Measurements from ENCODE around the gene RIPK1.
A peak's percentile ranks its signal among the peaks of the same experiment; 100 is the strongest.
"Not testable (repeated sequence)": the region's sequence is repeated elsewhere in the genome, so short reads cannot be mapped to it uniquely, and the experiment has no call there.

RIPK1 gene

GRCh38 chr6:3045777-3046176 is 22.5 kb upstream of the RIPK1 start:
- no peak for DNase-seq (ENCODE audit: low spot score)

GRCh38 chr6:3046295-3046694 is 22.0 kb upstream of the RIPK1 start:
- no peak for DNase-seq (ENCODE audit: low spot score)

- not testable (repeated sequence) for DNase-seq (ENCODE audit: low spot score)
These were observed 20.3 kb upstream of the RIPK1 start for GRCh38 chr6:3048009-3048408.

GRCh38 chr6:3052481-3053230 is 15.6 kb upstream of the RIPK1 start:
- no peak for DNase-seq (ENCODE audit: low spot score)

- DNase-seq (ENCODE audit: low spot score), result no peak
These were observed 15.1 kb upstream of the RIPK1 start for GRCh38 chr6:3053231-3053508.

- DNase-seq (ENCODE audit: low spot score), result not testable (repeated sequence)
These were observed 13.8 kb upstream of the RIPK1 start for GRCh38 chr6:3054229-3055157.

GRCh38 chr6:3055158-3055499 is 13.2 kb upstream of the RIPK1 start:
- DNase-seq (ENCODE audit: low spot score), result not testable (repeated sequence)

GRCh38 chr6:3057063-3057770 is 11.1 kb upstream of the RIPK1 start:
- DNase-seq (ENCODE audit: low spot score), result no peak

GRCh38 chr6:3058957-3059356 is 9.3 kb upstream of the RIPK1 start:
- DNase-seq (ENCODE audit: low spot score), result no peak

- not testable (repeated sequence) for DNase-seq (ENCODE audit: low spot score)
These were observed 8.2 kb upstream of the RIPK1 start for GRCh38 chr6:3060092-3060491.

- no peak for DNase-seq (ENCODE audit: low spot score)
These were observed 6.8 kb upstream of the RIPK1 start for GRCh38 chr6:3061501-3061941.

- not testable (repeated sequence) for DNase-seq (ENCODE audit: low spot score)
These were observed 5.0 kb upstream of the RIPK1 start for GRCh38 chr6:3063340-3063732.

- DNase-seq (ENCODE audit: low spot score), result no peak
These were observed 4.3 kb upstream of the RIPK1 start for GRCh38 chr6:3063733-3064700.

- DNase-seq (ENCODE audit: low spot score), result no peak
These were observed 3.3 kb downstream of the RIPK1 start for GRCh38 chr6:3071568-3071967.

GRCh38 chr6:3072798-3073197 is 4.5 kb downstream of the RIPK1 start:
- DNase-seq (ENCODE audit: low spot score), result no peak

GRCh38 chr6:3073382-3073781 is 5.1 kb downstream of the RIPK1 start:
- no peak for DNase-seq (ENCODE audit: low spot score)

GRCh38 chr6:3075772-3076113 is 7.4 kb downstream of the RIPK1 start:
- DNase-seq (ENCODE audit: low spot score), result no peak

- no peak for DNase-seq (ENCODE audit: low spot score)
These were observed 8.0 kb downstream of the RIPK1 start for GRCh38 chr6:3076320-3076719.

- DNase-seq (ENCODE audit: low spot score), result no peak
These were observed 9.1 kb downstream of the RIPK1 start for GRCh38 chr6:3077430-3077829.

- DNase-seq (ENCODE audit: low spot score), result not testable (repeated sequence)
These were observed 10.7 kb downstream of the RIPK1 start for GRCh38 chr6:3078952-3079351.

GRCh38 chr6:3079682-3080081 is 11.4 kb downstream of the RIPK1 start:
- DNase-seq (ENCODE audit: low spot score), result peak; percentile 18

GRCh38 chr6:3081960-3082359 is 13.7 kb downstream of the RIPK1 start:
- DNase-seq (ENCODE audit: low spot score), result no peak
